Activated gamma-delta T cell (primary cell): Measurements from ENCODE around the gene TMEM121.

Source experiments
- DNase-seq: peaks from one replicate; lab custom pipeline; 2025; lab: John Stamatoyannopoulos, UW

The TMEM121 gene

DNA sequence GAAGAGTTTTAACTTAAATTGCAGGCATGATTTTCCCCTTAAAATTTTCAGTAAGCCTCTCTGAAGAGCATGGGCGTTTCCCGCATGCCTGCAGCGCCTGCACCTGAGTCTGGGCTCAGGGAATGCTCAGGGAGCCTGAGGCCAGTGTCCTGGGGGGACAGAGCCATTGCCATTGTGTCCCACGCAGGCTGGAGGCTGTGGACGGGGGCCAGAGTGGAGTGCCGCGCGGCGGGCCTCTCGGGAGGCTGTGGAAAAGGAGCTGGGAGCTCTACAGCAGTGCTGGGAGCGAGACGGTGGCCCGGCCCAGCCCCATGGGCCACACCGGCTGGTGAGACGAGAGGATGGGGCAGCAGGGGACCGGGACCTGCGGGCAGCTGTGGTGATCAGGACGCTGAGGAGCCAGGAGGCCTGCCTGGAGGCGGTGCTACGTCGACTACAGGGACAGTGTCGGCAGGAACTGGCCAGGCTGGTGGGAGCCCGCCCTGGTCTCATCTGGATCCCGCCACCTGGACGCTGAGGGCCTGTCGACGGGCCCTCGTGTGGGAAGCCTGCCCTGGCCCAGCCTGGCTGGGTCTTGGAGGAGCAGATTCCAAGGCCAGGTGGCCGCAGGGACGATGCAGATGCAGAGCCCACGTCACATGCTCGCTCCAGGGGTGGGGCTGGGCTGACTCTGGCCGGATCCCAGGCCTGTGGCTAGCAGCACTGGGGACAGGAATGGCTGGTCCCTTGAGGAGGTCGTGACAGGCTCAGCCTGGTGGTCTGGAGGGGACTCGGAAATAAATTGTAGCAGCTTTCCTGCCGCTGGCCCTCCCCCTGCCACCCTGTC is 27.7 kb upstream of the TMEM121 start:
- DNase-seq = no peak

DNA sequence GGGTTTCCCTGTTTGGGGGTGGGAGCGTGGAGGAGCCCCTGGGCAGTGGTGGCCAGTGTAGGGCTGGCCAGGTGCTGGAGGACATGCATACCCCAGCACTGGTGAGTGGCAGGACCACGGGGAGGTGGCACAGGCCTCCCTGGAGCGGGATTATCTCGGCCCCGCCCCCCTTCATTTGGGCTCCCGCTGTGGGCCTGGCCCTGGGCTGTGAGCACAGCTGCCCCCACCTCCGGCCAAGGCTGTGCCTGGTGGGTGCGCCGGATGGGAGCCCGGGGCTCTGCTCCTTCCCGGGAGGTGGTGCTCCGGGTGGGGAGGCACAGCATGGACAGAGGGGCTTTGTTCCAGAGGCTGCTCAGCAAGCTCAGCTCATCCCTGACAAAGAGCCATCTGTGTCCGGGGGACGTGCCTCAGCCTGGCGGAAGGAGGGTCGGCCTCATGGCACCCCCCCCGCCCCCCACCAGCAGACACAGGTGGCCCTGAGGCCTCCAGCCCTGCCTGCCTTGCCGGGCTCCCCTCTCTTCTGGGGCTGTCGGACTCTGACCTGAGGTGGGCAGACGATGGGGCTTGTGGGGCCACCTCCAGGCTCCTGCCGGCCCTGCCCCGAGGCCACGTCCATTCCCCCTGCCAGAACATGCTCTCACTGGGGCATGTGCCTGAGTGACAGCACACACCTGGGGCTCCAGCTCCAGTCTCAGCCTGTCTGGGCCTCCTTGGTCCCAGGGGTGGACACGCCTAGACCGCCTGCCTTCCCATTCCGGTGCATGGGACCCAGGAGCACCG is 26.9 kb upstream of the TMEM121 start:
- no peak for DNase-seq

DNA sequence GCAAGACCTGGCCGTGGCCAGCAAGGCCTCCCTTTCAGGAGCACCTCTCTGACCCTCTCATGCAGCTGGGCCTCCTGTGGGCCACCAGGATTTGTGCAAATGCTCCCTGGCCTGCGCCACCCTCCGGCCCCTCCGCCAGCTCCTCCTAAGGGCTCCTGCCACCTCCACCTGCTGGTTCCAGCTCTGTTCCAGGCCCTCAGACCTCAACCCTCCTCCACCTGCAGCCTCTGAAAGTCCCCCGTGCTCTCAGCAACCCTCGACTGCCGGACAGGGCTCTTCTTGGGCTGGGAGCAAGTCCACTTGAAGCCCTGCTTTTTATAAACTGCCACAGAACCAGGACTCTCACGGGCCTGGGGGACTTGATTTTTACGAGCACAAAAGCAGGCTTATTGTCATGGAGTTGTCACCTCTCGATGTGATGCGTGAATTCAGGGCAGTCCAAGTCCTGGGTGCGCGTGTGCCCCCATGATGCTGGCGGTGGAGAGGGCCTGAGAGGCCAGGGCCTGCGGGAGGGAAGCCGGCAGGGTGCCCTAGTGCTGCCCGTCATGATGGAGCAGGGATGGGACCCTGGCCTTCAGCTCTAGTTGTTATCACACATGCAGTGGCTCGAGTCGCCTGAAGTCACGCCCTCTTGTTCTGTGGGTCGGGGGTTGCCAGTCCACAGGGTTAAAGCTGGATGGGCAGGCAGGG is 26.2 kb upstream of the TMEM121 start:
- no peak for DNase-seq

DNA sequence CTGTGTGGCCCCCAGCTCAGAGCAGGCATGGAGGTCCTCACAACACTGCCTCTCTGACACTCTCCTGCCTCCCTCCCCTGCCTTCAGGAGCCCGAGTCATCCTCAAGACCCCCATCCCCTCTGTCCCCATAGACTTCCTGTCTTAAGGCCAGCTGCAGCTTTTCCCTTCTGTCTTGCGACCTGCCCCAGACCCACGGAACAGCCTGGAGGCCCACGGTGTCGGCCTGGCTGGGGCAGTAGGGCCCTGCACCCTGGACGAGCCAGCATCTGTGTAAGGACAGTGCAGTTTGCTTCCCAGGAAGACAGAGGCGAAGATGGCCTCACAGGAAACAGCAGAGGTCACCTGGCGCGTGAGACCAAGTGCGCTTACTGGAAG is 25.7 kb upstream of the TMEM121 start:
- DNase-seq = no peak

DNA sequence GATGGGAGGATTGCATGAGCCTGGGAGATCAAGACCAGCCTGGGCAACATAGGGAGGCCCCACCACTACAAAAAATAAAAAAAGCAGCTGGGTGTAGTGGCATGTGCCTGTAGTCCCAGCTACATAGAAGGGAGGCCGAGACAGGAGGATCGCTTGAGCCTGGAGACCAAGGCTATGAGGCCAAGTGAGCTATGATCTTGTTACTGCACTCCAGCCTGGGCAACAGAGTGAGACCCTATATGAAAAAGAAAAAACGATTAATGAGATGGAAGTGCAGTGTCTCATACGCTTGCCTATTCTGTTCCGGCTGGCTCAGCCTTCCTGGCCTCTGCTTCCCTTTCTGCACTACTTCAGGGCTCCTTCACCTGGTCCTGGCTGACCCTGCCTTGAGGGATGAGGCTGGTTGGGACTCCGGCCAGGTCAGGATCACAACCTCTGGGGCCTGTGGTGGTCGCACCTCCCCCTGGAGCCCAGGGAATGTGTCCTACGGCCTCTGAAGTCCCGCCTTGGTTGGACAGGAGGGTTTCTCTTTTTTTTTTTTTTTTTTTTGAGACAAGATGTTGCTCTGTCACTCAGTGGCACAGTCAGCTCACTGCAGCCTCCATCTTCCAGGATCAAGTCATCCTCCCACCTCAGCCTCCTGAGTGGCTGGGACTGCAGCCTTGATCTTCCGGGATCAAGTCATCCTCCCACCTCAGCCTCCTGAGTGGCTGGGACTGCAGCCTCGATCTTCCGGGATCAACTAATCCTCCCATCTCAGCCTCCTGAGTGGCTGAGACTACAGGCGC is 24.7 kb upstream of the TMEM121 start:
- no peak for DNase-seq

DNA sequence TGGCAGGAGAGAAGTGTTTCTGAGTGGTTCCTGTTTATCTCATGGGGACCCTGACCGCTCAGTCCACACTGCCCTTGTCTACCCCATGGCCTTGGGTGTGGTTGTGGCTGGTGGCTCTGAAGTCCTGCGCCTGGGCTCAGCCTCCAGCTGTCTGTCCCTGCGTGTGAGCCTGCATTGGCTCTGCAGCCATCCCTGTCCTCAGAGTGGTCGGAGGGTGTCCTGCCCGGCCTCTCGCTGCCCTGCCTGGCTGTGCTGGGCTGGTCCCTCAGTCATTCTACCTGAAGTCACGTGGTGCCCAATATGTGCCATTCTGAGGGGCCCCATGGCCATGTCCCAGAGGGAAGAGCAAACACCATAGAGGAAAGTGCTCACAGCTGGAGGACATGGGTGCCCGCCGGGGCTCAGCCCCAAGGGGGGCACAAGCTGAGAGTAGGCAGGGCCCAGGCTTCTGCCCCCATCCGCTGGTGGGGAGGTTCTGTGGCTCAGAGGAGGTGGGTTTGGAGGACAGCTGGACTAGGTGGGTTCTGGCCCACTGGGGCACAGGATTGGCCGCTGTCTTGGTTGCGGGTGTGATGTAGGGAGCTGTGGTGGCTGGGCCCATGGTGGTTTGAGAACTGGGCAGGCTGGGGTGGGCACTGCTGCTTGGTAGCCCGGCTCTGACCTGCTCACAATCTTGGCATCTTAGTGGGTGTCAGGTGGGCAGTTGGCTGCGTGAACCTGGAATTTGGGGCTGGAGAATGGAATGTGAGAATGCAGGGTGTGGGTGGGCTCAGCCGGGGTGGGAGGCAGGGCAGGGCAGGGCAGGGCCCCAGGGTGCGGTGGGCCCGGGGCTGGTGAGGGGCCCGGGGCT is 23.7 kb upstream of the TMEM121 start:
- no peak for DNase-seq

DNA sequence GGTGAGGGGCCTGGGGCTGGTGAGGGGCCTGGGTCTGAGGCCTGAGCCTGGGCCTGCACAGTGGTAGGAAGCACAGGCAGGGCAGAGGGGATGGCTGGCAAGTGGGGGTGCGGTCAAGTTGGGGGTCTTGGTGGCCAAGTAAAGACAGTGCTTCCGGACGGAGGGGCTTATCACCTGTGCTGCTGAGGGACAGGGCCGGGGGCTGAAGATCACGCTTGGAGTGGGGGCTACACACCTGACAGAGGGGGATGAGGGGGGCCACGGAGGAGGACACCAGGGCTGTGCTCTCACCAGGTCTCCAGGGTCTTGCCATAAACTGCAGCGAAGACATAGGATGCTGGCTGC is 23.1 kb upstream of the TMEM121 start:
- DNase-seq = no peak

DNA sequence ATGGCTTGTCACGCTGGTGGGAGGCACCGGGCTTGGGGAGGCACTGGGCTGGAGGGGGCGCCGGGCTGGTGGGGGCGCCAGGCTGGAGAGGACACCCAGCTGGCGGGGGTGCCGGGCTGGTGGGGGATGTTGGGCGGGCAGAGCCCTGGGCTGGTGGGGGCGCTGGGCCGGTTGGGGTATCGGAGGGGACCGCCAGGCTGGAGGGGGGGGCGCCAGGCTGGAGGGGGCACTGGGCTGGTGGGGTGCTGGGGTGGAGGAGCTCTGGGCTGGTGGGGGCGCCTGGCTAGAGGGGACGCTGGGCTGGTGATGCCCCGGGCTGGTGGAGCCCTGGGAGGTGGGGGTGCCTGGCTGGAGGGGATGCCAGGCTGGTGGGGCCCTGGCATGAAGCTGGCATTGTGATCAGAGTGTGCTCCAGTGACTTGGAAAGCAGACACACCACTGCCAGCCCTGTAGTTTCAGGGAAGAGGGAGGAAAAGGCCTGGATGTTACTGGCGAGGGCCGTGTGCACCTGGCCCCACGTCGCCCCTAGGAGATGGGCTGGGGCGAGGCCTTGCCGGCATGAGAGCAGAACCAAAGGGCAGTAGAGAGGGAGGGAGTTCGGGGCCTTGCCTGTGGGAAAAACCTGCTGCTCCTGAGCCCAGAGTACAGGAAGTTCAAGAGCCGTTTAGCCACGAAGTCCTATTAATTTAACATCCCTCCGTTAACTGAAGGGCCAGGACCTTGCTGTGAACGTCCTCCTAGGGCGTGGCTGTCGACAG is 22.3 kb upstream of the TMEM121 start:
- DNase-seq = no peak

DNA sequence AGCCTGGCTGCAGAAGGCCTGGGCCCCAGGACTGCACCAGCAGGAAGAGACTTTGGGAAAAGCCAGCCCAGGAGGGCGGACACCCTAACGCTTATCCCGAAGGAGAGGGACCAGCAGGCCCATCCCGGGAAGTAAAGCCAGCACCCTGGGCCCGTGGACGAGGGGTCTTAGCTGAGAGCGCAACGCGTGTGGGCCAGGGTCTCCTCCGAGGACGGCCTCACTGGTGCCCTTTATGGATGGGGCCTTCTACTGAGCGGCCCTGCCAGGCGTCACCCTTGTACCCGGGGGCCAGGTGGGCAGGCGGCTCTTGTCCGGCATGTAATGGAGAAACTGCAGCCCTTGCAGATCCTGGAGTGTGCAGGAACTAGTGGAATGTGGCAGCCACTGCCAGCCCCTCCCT is 21.3 kb upstream of the TMEM121 start:
- no peak for DNase-seq

DNA sequence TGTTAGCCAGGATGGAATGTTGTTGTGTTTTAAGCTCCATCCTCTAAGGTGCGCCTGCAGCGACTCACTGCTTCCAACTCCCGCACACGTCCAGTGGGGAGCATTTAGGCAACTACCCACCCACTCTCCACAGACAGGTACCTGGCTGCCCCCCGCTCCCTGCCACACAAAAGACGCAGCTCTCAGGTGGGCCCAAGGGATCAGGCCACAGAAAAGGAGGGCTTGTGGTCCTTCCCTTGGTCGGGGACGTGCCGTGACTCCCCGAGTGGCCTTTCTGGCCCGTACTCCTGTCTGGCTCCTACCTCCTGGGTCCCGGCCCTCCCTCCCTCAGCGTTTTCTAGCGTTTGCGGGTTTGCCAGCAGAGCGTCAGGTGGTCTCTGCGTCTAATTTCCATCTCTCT is 19.1 kb upstream of the TMEM121 start:
- DNase-seq = no peak

DNA sequence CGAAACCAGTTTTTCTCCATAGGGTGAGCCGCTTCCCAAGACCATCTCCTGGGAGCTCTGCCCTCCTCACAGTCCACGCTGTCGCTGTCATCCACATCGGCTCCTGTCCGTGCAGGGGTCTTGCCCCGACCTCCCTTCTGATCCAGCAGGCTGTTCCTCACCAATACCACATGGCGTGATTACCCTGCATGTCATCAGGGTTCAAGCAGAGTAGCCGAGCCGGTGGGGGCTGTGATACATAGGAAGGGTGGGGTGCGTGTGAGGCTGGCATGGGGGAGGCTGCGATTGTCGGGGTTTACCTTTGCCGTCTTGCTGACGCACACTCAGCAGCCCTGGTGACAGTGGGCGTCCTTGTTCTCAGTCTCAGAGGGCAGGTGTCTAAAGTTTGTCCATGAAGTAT is 18.3 kb upstream of the TMEM121 start:
- DNase-seq = no peak

DNA sequence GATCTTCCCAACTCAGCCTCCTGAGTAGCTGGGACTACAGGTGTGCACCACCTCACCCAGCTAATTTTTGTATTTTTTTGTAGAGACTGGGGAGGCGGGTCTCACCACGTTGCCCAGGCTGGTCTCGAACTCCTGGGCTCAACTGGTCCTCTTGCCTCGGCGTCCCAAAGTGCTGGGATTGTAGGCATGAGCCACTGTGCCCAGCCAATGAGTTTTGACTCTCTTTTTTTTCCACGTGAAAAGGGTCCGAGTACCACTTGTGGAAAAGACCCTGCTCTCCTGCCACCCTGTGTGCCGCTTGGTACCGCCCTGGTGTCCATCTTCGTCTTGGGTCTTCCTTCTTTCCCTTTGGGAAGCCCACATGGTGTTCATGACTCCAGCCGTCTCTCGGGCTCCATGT is 17.8 kb upstream of the TMEM121 start:
- DNase-seq = no peak

DNA sequence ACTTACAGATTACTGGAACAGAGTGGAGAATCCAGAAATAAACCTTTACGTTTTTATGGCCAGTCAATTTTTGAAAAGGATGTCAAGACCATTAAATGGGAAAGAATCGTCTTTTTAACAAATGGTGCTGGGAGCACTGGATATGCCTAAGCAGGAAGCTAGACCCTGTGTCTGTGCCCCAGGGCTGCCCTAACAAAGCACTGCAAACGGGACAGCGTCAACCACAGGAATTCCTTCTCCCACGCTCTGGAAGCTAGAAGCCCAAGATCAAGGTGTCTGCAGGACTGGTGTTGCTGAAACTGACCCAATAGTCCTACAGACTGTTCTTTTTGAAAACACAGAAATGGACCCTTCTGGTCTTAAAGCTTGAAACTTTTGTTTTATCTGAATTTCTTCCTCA is 9.3 kb upstream of the TMEM121 start:
- DNase-seq = no peak

DNA sequence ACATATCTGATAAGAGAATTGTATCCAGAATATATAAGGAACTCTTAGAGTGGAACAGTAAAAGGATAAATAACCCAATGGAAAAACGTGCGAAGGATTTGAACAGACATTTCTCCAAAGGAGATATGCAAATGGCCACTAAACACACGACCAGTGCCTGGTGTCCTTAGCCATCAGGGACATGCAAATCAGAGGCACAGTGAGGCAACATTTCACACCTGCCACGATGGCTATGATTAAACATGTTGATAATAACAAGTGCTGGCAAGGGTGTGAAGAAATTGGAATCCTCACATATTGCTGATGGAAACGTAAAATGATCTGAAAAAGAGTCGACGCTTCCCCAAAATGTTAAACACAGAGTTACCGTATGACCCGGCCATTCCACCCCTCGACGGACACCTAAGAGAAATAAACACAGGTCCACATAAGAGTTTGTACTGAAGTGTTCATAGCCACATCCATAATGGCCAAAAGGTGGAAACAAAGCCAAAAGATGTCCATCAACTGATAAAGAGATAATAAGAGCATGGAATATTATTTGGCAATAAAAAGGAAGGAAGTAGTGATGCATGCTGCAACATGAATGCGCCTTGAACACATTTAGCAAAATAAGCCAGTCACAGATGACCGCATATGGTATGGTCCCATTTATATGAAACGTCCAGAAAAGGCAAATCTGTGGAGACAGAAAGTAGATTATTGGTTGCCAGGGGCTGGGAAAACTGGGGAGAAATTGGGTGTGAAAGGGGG is 6.3 kb upstream of the TMEM121 start:
- no peak for DNase-seq

DNA sequence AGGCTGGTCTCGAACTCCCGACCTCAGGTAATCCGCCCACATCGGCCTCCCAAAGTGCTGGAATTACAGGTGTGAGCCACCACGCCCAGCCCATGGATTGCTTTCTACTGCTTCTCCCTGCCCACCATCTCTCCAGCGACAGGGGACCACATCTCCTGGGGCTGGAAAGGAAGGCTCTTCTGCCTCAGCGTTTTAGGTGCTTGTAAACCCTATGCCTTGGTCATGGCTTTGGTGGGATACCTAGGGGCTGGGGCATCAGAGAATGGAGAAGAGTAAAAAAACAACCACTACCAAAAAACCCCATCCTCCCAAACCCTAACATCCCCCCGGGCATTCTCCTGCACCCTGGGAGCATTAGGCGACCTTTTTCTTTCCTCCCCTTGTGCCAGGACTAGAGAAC is 1.1 kb upstream of the TMEM121 start:
- DNase-seq = no peak

DNA sequence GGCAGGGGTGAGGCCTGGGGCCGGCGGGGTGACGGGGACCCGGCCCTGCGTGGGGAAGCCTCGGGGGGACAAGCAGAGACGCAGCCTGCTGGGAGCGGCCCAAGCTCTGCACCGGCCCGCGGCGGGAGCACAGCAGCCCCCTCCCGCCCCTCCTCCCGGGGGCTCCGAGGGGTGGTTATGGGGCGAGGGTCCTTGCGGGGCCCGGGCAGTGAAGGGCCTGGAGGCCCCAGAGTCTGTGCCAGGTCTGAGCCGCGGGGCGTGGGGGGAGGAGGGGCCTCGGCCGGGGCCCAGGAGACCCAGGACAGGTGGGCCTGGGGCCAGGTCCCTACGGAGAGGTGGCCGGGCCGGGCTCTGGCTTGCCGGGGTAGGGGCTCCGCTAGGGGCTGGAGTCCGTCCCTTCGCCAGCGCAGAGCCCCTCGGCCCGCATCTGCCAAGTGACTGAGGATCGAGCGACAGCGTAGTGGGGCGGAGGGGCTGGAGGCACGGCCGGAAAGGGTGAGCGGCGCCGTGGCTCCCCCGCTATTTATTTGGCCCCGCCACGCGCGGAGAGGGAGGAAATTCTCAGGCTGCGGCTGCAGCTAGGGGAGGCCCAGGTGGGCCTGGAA is 495 bp downstream of the TMEM121 start:
- DNase-seq = no peak

DNA sequence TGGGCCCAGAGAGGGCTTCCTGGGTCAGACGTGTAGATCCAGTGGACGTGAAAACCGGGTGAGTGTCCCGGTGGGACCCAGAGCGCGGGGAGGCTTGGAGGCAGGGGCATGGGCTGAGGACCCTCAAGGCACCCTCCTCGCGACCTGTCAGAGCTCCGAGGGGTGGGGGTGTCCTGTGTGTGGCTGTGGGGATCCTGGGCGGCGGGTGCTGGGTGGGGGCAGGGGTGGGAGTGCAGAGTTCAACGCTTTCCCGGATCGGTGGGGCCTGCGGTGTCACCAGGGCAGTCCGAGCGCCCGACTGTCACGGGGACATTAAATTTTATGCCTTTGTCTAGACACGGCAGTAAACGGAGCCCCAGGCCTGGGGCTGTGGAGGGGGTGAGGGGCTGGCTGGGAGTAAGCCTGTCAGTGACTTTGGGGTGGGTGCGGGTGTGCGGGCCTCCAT is 1.0 kb downstream of the TMEM121 start:
- no peak for DNase-seq

DNA sequence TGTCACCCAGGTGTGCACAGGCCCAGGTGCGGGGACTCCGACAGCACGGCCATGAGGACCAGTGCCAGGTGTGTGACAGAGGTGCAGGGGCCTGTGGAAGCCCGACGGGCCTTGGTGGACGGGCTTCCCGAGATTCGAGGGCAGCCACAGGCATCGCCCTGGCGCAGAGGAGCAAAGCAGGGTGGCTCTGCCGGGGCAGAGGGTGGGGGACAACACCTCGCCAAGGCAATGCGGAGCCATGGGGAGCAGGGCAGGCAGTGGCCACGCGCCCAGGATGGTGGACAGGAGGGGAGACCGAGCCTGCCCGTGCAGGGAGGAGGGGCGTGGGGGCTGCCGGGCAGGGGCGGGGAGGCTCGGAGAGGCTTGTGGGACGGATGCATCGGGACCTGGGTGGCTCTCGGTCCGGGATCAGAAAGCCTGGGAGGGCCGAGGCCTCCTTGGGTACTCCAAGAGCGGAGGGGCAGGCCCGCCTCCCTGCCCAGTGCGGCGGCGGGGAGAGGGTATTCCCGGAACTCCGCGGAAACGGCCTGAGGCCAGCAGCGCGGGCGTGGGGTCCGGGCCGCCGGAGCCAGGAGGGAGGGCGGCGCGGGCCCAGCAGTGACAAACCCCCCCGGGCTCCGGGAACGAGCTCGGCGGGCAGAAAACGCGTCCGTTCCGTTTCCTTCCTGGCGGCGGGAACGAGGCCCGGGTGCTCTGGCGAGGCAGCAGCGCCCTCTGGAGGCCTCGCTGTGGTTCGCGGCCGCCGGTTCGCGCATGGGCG is 1.6 kb downstream of the TMEM121 start:
- DNase-seq = peak; percentile 66
